Sigmoid colon (tissue), 3 donors: ENCODE measurements around the gene SHISAL1.

Experiments used
- POLR2A ChIP-seq, 2 donors: fragments of 450-650 bp; IDR thresholded peaks; one replicate each; pipeline ENCODE4 v1.6.1; 2016; ENCODE audit warnings: antibody characterized with exemption in 2 of 2, mild to moderate bottlenecking in 2 of 2, moderate library complexity in 2 of 2
- TF ChIP-seq, protein P1 (sequence below), 4 experiments: fragments of 450-650 bp in 3 of 4; fragments of 200-600 bp in 1 of 4; IDR thresholded peaks; one replicate each; pipeline ENCODE4 v1.5.1; 2016 to 2019; ENCODE audit warnings: antibody characterized with exemption in 4 of 4, mild to moderate bottlenecking in 3 of 4, moderate library complexity in 2 of 4

DNA sequence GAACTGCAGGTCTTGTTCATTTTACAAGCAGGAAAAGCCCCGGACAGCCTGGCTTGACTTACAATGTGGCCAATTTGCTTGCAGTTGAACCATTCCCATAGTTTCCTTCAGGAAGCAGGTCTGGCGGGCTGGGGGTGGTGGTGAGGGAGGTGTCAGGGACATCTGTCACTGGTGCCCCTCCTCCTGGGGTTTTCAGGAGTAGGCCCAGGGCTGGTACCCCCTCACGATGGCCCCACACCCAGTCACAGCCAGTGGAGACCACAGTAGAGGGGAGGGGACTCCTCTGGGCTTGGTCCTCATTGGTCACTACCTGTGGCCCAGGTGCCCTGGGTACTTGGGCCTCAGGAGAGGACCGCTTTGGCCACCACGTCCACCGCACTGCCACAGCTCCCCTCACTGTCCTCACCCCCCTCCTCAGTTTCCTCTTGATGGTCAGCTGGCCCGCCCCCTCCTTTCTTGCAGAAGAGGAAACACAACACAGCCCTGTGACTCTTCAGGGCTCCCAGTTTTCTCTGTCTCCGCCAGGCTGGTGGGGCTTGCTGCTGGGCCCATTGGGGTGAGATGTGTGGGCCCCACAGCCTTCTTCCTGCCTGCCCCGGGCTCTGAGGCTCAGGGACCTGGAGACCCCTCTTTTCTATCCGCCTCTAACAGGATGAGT lies 39.8 kb upstream of the SHISAL1 start:
- TF ChIP-seq, protein P1, sequence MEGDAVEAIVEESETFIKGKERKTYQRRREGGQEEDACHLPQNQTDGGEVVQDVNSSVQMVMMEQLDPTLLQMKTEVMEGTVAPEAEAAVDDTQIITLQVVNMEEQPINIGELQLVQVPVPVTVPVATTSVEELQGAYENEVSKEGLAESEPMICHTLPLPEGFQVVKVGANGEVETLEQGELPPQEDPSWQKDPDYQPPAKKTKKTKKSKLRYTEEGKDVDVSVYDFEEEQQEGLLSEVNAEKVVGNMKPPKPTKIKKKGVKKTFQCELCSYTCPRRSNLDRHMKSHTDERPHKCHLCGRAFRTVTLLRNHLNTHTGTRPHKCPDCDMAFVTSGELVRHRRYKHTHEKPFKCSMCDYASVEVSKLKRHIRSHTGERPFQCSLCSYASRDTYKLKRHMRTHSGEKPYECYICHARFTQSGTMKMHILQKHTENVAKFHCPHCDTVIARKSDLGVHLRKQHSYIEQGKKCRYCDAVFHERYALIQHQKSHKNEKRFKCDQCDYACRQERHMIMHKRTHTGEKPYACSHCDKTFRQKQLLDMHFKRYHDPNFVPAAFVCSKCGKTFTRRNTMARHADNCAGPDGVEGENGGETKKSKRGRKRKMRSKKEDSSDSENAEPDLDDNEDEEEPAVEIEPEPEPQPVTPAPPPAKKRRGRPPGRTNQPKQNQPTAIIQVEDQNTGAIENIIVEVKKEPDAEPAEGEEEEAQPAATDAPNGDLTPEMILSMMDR (IDR thresholded peaks at IDR 0.05), result no peak
- no peak for TF ChIP-seq POLR2A (IDR thresholded peaks at IDR 0.05)
